PFSK-1 (cell line): ENCODE measurements around the gene DALRD3.

ENCODE experiments used
- FOXP2 ChIP-seq: optimal IDR thresholded peaks from 2 replicates; pipeline ENCODE3; 2011; ENCODE audit warnings: borderline replicate concordance, control low read depth, inconsistent platforms; ENCODE audit not compliant: insufficient read depth; ENCODE audit errors: extremely low read length, extremely low read depth
- POLR2AphosphoS5 ChIP-seq: IDR thresholded peaks from 2 replicates; pipeline ENCODE4 v1.6.1; 2012; ENCODE audit warnings: low read depth, mild to moderate bottlenecking, control low read depth, low read length, moderate library complexity
- SIN3A ChIP-seq: IDR thresholded peaks from 2 replicates; pipeline ENCODE4 v1.6.1; 2012; ENCODE audit warnings: mild to moderate bottlenecking, low read length, moderate library complexity, borderline replicate concordance; ENCODE audit not compliant: insufficient read depth
- TAF1 ChIP-seq: IDR thresholded peaks from 2 replicates; pipeline ENCODE4 v1.6.1; 2012; ENCODE audit warnings: low read length, control low read depth, borderline replicate concordance; ENCODE audit not compliant: insufficient read depth
- TF ChIP-seq, protein P1 (sequence below), 2 experiments: IDR thresholded peaks; 2 replicates each; pipeline versions ENCODE4 v1.6.1 to v1.8.0; 2011 to 2012; ENCODE audit warnings: low read depth in 2 of 2, low read length in 2 of 2, control low read depth in 1 of 2, inconsistent platforms in 1 of 2, mild to moderate bottlenecking in 1 of 2, moderate library complexity in 1 of 2; ENCODE audit not compliant: insufficient read depth in 1 of 2

DNA sequence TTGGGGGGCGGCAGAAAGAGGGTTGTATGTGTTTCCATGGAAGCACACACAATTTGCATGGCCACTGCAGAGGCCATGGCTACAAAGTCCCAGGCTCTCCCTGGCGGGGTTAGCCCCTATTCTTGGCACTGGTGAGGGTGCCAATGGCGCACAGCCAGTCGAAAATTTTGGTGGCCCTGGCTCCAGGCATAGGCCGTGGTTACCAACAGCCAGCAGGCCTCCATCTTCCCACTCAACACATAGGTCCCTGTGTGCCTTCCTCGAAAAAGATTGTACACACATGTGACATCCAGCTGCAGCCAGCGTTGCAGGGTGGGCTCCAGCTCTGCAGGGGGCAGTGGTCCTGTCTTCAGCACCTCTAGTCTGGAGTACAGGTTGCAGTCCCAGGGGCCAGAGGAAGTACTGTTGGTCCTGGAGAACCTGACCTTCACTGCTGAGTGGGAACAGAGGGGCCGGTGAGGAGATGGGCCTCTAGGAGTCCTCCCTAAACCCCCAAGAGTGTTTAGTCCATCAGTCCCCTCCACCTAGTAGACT lies 21.2 kb downstream of the DALRD3 start:
- TF ChIP-seq POLR2AphosphoS5, result no peak
- TF ChIP-seq SIN3A, result no peak
- TF ChIP-seq, protein P1, sequence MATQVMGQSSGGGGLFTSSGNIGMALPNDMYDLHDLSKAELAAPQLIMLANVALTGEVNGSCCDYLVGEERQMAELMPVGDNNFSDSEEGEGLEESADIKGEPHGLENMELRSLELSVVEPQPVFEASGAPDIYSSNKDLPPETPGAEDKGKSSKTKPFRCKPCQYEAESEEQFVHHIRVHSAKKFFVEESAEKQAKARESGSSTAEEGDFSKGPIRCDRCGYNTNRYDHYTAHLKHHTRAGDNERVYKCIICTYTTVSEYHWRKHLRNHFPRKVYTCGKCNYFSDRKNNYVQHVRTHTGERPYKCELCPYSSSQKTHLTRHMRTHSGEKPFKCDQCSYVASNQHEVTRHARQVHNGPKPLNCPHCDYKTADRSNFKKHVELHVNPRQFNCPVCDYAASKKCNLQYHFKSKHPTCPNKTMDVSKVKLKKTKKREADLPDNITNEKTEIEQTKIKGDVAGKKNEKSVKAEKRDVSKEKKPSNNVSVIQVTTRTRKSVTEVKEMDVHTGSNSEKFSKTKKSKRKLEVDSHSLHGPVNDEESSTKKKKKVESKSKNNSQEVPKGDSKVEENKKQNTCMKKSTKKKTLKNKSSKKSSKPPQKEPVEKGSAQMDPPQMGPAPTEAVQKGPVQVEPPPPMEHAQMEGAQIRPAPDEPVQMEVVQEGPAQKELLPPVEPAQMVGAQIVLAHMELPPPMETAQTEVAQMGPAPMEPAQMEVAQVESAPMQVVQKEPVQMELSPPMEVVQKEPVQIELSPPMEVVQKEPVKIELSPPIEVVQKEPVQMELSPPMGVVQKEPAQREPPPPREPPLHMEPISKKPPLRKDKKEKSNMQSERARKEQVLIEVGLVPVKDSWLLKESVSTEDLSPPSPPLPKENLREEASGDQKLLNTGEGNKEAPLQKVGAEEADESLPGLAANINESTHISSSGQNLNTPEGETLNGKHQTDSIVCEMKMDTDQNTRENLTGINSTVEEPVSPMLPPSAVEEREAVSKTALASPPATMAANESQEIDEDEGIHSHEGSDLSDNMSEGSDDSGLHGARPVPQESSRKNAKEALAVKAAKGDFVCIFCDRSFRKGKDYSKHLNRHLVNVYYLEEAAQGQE (IDR thresholded peaks at IDR 0.05; ENCODE audit: insufficient read depth in 1 of 2, low read depth in 2 of 2, low read length in 2 of 2), result no peak
- TF ChIP-seq TAF1, result no peak
- TF ChIP-seq FOXP2, result no peak
